Measurements from ENCODE around the gene YBX3. TPM values are rescaled to one million over a fixed set of nuclear protein-coding genes. Genes with fewer than 3 reads are reported as not detected.

Gene YBX3
- polyA plus RNA-seq, 3 donors: 216 to 263 (median 254) TPM

Other genes starting within 250 kb of the YBX3 start
- gene EIF2S3B, start 217.4 kb downstream of the YBX3 start, polyA plus RNA-seq (ENCODE audit: insufficient read length in 3 of 3): 10 to 100 TPM in 1 of 3 donors, 1 to 10 TPM in 2; 2.2 to 10.1 (median 2.6) TPM
- 10 to 100 TPM; 38.9 to 41.5 (median 41.4) TPM for gene MAGOHB, start 109.7 kb downstream of the YBX3 start, polyA plus RNA-seq (ENCODE audit: insufficient read length in 3 of 3)
- under 1 TPM; 0.64 to 0.80 (median 0.69) TPM for gene STYK1, start 49.3 kb downstream of the YBX3 start, polyA plus RNA-seq (ENCODE audit: insufficient read length in 3 of 3)
- not detected for gene TAS2R7, start 79.3 kb upstream of the YBX3 start, polyA plus RNA-seq (ENCODE audit: insufficient read length in 3 of 3)
- not detected for gene TAS2R8, start 84.0 kb upstream of the YBX3 start, polyA plus RNA-seq (ENCODE audit: insufficient read length in 3 of 3)
- gene TAS2R9, start 86.8 kb upstream of the YBX3 start, polyA plus RNA-seq (ENCODE audit: insufficient read length in 3 of 3): not detected
- gene TAS2R10, start 103.0 kb upstream of the YBX3 start, polyA plus RNA-seq (ENCODE audit: insufficient read length in 3 of 3): 1 to 10 TPM; 2.2 to 3.3 (median 2.7) TPM
- 10 to 100 TPM in 1 of 3 donors, 1 to 10 TPM in 2; 5.6 to 14.4 (median 8.8) TPM for gene PRR4, start 126.2 kb upstream of the YBX3 start, polyA plus RNA-seq (ENCODE audit: insufficient read length in 3 of 3)
- gene PRH1, start 160.9 kb upstream of the YBX3 start, polyA plus RNA-seq (ENCODE audit: insufficient read length in 3 of 3): 10 to 100 TPM; 13.0 to 18.0 (median 15.2) TPM
- under 1 TPM in 1 of 3 donors, not detected in 2; 0.24 TPM for gene TAS2R13, start 186.2 kb upstream of the YBX3 start, polyA plus RNA-seq (ENCODE audit: insufficient read length in 3 of 3)
- gene PRH2, start 205.9 kb upstream of the YBX3 start, polyA plus RNA-seq (ENCODE audit: insufficient read length in 3 of 3): under 1 TPM in 2 of 3 donors, not detected in 1; 0.56 TPM
- gene TAS2R14, start 215.9 kb upstream of the YBX3 start, polyA plus RNA-seq (ENCODE audit: insufficient read length in 3 of 3): 1 to 10 TPM; 3.0 to 6.0 (median 3.1) TPM